GM12878 (cell line): Measurements from ENCODE around the gene HSD3B1. TPM values are rescaled to one million over a fixed set of nuclear protein-coding genes. Genes with fewer than 3 reads are reported as not detected.
"Not testable (repeated sequence)": the region's sequence is repeated elsewhere in the genome, so short reads cannot be mapped to it uniquely, and the experiment has no call there.

Experiments
- ATAC-seq: fragments of 200-7000 bp; cut with Tn5 transposase; 3 replicates; pipeline ENCODE4 v1.9.1; 2020; ENCODE audit warnings: mild to moderate bottlenecking, moderate library complexity
- BruUV-seq: library from RNA; stranded (reverse); fragments of 400-500 nt; replicated peaks from 2 replicates; lab custom pipeline; 2021; lab: Mats Ljungman, UMichigan
- CTCF ChIA-PET: fragments of 300-600 bp; sonication (Branson Sonifier 250); formaldehyde crosslinking; extraction: SDS; loops from one replicate; lab custom pipeline; 2021; ENCODE audit warnings: inconsistent platforms; lab: Yijun Ruan, JAX
- POLR2A ChIA-PET: fragments of 350-600 bp; formaldehyde crosslinking; extraction: SDS; loops from one replicate; lab custom pipeline; 2021; ENCODE audit warnings: inconsistent platforms; lab: Charles Lee
- RAD21 ChIA-PET: fragments of 300-600 bp; sonication (Branson Sonifier 250); formaldehyde crosslinking; loops from one replicate; lab custom pipeline; 2023; ENCODE audit warnings: antibody characterized with exemption; ENCODE audit not compliant: unreplicated experiment; lab: Charles Lee
- SMC1A ChIA-PET: fragments of 300-600 bp; sonication (Branson Sonifier 250); formaldehyde crosslinking; loops from one replicate; lab custom pipeline; 2023; ENCODE audit not compliant: unreplicated experiment, uncharacterized antibody; lab: Charles Lee
- DNase-seq: peaks from one replicate; pipeline ENCODE4 v3.0.0-alpha.2; 2011; ENCODE audit warnings: low read depth, low spot score
- FAIRE-seq: peaks from 3 replicates; lab custom pipeline; 2011; peaks lifted over from hg19 to GRCh38; lab: Jason Lieb, UNC
- H2AFZ ChIP-seq: 2 replicates; pipeline ENCODE4 v1.6.0; 2011; ENCODE audit warnings: low read depth, low read length, control low read depth; ENCODE audit not compliant: control insufficient read depth
- H3K27ac ChIP-seq: 2 replicates; pipeline ENCODE4 v1.5.1; 2011; ENCODE audit warnings: control low read depth; ENCODE audit not compliant: control insufficient read depth, insufficient read depth
- H3K27me3 ChIP-seq, 2 experiments: replicated peaks in 1 of 2; 2 replicates each; pipeline versions ENCODE4 v1.6.0 to v1.6.1; 2011; ENCODE audit warnings: low read length in 1 of 2; ENCODE audit not compliant: control insufficient read depth in 2 of 2, insufficient read depth in 2 of 2
- H3K36me3 ChIP-seq, 2 experiments: 2 replicates each; pipeline ENCODE4 v1.5.1; 2011; ENCODE audit warnings: low read length in 1 of 2; ENCODE audit not compliant: control insufficient read depth in 2 of 2, insufficient read depth in 2 of 2
- H3K4me1 ChIP-seq: 2 replicates; pipeline ENCODE4 v1.6.1; 2011; ENCODE audit warnings: mild to moderate bottlenecking, low read length, moderate library complexity, mixed read lengths; ENCODE audit not compliant: control insufficient read depth, insufficient read depth
- H3K4me2 ChIP-seq: 2 replicates; pipeline ENCODE4 v1.6.0; 2011; ENCODE audit warnings: control low read depth; ENCODE audit not compliant: control insufficient read depth, insufficient read depth
- H3K4me3 ChIP-seq: fragments of 200-600 bp; sonication (generic); 2 replicates; pipeline ENCODE4 v1.5.1; 2016
- H3K79me2 ChIP-seq: 2 replicates; pipeline ENCODE4 v1.6.0; 2011; ENCODE audit warnings: low read length; ENCODE audit not compliant: control insufficient read depth, insufficient read depth
- H3K9ac ChIP-seq: 2 replicates; pipeline ENCODE4 v1.8.0; 2011; ENCODE audit warnings: low read length, control low read depth, mixed read lengths; ENCODE audit not compliant: control insufficient read depth, insufficient read depth
- H3K9me3 ChIP-seq: replicated peaks from 3 replicates; pipeline ENCODE4 v1.5.1; 2011; ENCODE audit warnings: mild to moderate bottlenecking, low read length; ENCODE audit not compliant: control insufficient read depth, insufficient read depth
- H4K20me1 ChIP-seq: 2 replicates; pipeline ENCODE4 v1.6.0; 2011; ENCODE audit not compliant: control insufficient read depth, insufficient read depth
- IKZF2 ChIP-seq, 2 experiments: fragments of 450-650 bp; IDR thresholded peaks; 2 replicates each; pipeline ENCODE4 v1.6.1; 2017; ENCODE audit warnings: mild to moderate bottlenecking in 2 of 2, moderate library complexity in 2 of 2
- LARP7 ChIP-seq: fragments of 450-650 bp; IDR thresholded peaks from 2 replicates; pipeline ENCODE4 v1.6.1; 2017; ENCODE audit warnings: mild to moderate bottlenecking
- MEF2B ChIP-seq: fragments of 450-650 bp; IDR thresholded peaks from 2 replicates; pipeline ENCODE4 v1.6.1; 2018; ENCODE audit warnings: mild to moderate bottlenecking, moderate library complexity; ENCODE audit not compliant: partially characterized antibody, poor library complexity, severe bottlenecking
- MXI1 ChIP-seq: fragments of 150-350 bp; IDR thresholded peaks from 2 replicates; pipeline ENCODE4 v1.6.1; 2011; ENCODE audit warnings: low read depth, mild to moderate bottlenecking, inconsistent platforms, low read length, improper control_type of control experiment
- NFYB ChIP-seq: IDR thresholded peaks from 2 replicates; pipeline ENCODE4 v1.6.1; 2011; ENCODE audit warnings: low read depth, mild to moderate bottlenecking, low read length, improper control_type of control experiment, moderate library complexity; ENCODE audit not compliant: insufficient read depth
- POLR2AphosphoS5 ChIP-seq: IDR thresholded peaks from 2 replicates; pipeline ENCODE4 v1.6.1; 2011; ENCODE audit warnings: mild to moderate bottlenecking, low read length, inconsistent platforms
- WGBS: methylation state at CpG from one replicate; pipeline ENCODE4 v1.1.6; 2016; ENCODE audit warnings: low lambda C conversion rate; ENCODE audit not compliant: insufficient replicate concordance, insufficient coverage; ENCODE audit errors: missing lambda C conversion rate; 5-methylcytosine and 5-hydroxymethylcytosine counted together
- in situ Hi-C: fragments of 300-500 bp; cut with MboI; formaldehyde crosslinking; loops from 9 replicates; pipeline ENCODE4 v1.14.3; 2018; ENCODE audit warnings: mixed read lengths
- intact Hi-C: fragments of 100-400 bp; cut with micrococcal nuclease; formaldehyde crosslinking; loops from one replicate; pipeline ENCODE4 v1.14.2; 2022; ENCODE audit not compliant: unreplicated experiment
- polyA plus RNA-seq, 11 experiments: library from polyadenylated mRNA; depleted of rRNA in 4 of 11; unstranded in 6 of 11; stranded (reverse) in 5 of 11; fragments of >200 nt; fragmentation: Nextera tagmentation in 4 of 11; fragmentation: Illumina TruSeq in 1 of 11; extraction: Ambion mirVana in 4 of 11; extraction: Trizol in 1 of 11; gene quantifications; 1 replicate in 1 of 11; 2 replicates in 10 of 11; pipeline versions ENCODE4 v1.2.1 to v1.2.3, GENCODE V29; 2011 to 2016; ENCODE audit warnings: inconsistent platforms in 2 of 11, missing spikeins in 2 of 11, low read depth in 1 of 11
- total RNA-seq, 4 experiments: library from RNA; depleted of rRNA in 3 of 4; stranded (reverse); fragments of >200 nt in 3 of 4; fragmentation: Illumina TruSeq in 1 of 4; extraction: Trizol in 1 of 4; gene quantifications; 2 replicates each; pipeline versions ENCODE4 v1.2.1 to v1.2.3, GENCODE V29; 2013 to 2021

Gene HSD3B1
- total and polyA plus RNA-seq, 10 of the 15 experiments (the other 5 are each of a cell fraction or from before 2014, with no cell fraction given): not detected

GRCh38 chr1:119551218-119551617, 44.2 kb downstream of the HSD3B1 start:
- CTCF ChIA-PET: interaction anchor here (1.4 kb wide), 1 partner anchor 12 kb away, joined by 5 read pairs; no protein-coding TSS in a partner anchor
- Histone ChIP-seq H3K9ac (no peak overlapping the region), H4K20me1 (no peaks in the 10 kb centered on the region), H3K4me2 (no peak overlapping the region), H2AFZ (no peak overlapping the region), H3K9me3 (no peaks in the 10 kb centered on the region), H3K36me3 (no peaks in the 10 kb centered on the region), H3K4me1 (no peaks in the 10 kb centered on the region), H3K4me3 (no peak overlapping the region), H3K79me2 (no peaks in the 10 kb centered on the region), H3K27me3 (no peaks in the 10 kb centered on the region; a peak in 2 of 4 replicates), H3K27ac (no peak overlapping the region)
- ATAC-seq (no peak), FAIRE-seq (no peak), DNase-seq (no peak)
- TF ChIP-seq LARP7 (no peak), MEF2B (no peak), IKZF2 (IDR thresholded peaks at IDR 0.05) (no peak), MXI1 (no peak), POLR2AphosphoS5 (no peak), NFYB (no peak)
- in situ Hi-C loops (no loop called here), intact Hi-C loops (no loop called here)
- RAD21 ChIA-PET: no interaction called here
- POLR2A ChIA-PET: no interaction called here
- SMC1A ChIA-PET: no interaction called here
- BruUV-seq: no TSS peak

- intact Hi-C loops, H3K4me3 ChIP-seq, SMC1A ChIA-PET, H3K27me3 ChIP-seq, FAIRE-seq, H3K36me3 ChIP-seq, H3K4me1 ChIP-seq, H3K27ac ChIP-seq, BruUV-seq, H3K9ac ChIP-seq, RAD21 ChIA-PET, POLR2A ChIA-PET, H4K20me1 ChIP-seq, DNase-seq, H3K9me3 ChIP-seq, ATAC-seq, H2AFZ ChIP-seq, H3K79me2 ChIP-seq, H3K4me2 ChIP-seq, in situ Hi-C loops: not testable (repeated sequence)
- CTCF ChIA-PET: interaction anchor here (1.4 kb wide), 2 partner anchors 11 to 122 kb away, joined by 3 to 5 read pairs; no protein-coding TSS in a partner anchor
- WGBS: 83% methylated on average over 1 of the region's 1 CpG
Measured at GRCh38 chr1:119552656-119553055, 45.6 kb downstream of the HSD3B1 start.

GRCh38 chr1:119553302-119554071, 46.5 kb downstream of the HSD3B1 start:
- DNase-seq, POLR2A ChIA-PET, H2AFZ ChIP-seq, H4K20me1 ChIP-seq, in situ Hi-C loops, BruUV-seq, intact Hi-C loops, H3K4me1 ChIP-seq, H3K27me3 ChIP-seq, H3K4me3 ChIP-seq, H3K27ac ChIP-seq, H3K79me2 ChIP-seq, H3K9me3 ChIP-seq, SMC1A ChIA-PET, FAIRE-seq, RAD21 ChIA-PET, ATAC-seq, H3K4me2 ChIP-seq, H3K36me3 ChIP-seq, H3K9ac ChIP-seq: not testable (repeated sequence)
- WGBS: 83% methylated on average over 1 of the region's 1 CpG
- CTCF ChIA-PET: interaction anchor here (1.4 kb wide), 1 partner anchor 121 kb away, joined by 3 read pairs; no protein-coding TSS in a partner anchor
